ENCODE measurements around the gene ABHD16A. TPM values are rescaled to one million over a fixed set of nuclear protein-coding genes. Genes with fewer than 3 reads are reported as not detected.

ABHD16A gene
- total and polyA plus RNA-seq, 2 of the 13 experiments (the other 11 are each of a cell fraction or from before 2014, with no cell fraction given): 43.5 to 45.4 TPM

GRCh38 chr6:31729515-31729978 lies 26.4 kb upstream of the ABHD16A start (continued):
- peak; percentile 74; the same call in 1 of the 2 replicates for TF ChIP-seq ZNF609 (CRISPR knock-in tag; IDR thresholded peaks at IDR 0.05; ENCODE audit: borderline replicate concordance)
- TF ChIP-seq ZNF770 (CRISPR knock-in tag; IDR thresholded peaks at IDR 0.05): 0 out of 2 replicates have a peak, but pooled peaks have one; percentile 56
- no peak; the same call in 1 of the 2 replicates for TF ChIP-seq DMAP1 (CRISPR knock-in tag; IDR thresholded peaks at IDR 0.05)
- peak; percentile 72 for TF ChIP-seq ZNF614 (CRISPR knock-in tag; IDR thresholded peaks at IDR 0.05; ENCODE audit: borderline replicate concordance)
- no peak for TF ChIP-seq HMGA1 (CRISPR knock-in tag; conservative IDR thresholded peaks at IDR 0.05)
- no peak; the same call in 1 of the 2 replicates for TF ChIP-seq MAZ (IDR thresholded peaks at IDR 0.05; ENCODE audit: borderline replicate concordance, low read depth, low read length)
- TF ChIP-seq MAZ (CRISPR knock-in tag; IDR thresholded peaks at IDR 0.05; ENCODE audit: low read depth): no peak; the same call in 1 of the 2 replicates
- TF ChIP-seq PRDM15 (CRISPR knock-in tag; IDR thresholded peaks at IDR 0.05): peak; percentile 68
- peak; percentile 73 for TF ChIP-seq ZGPAT (CRISPR knock-in tag; IDR thresholded peaks at IDR 0.05)
- TF ChIP-seq ZNF678 (CRISPR knock-in tag; IDR thresholded peaks at IDR 0.05): no peak
- TF ChIP-seq ARID5B (CRISPR knock-in tag; IDR thresholded peaks at IDR 0.05): peak; percentile 40; the same call in 1 of the 2 replicates
- 0 out of 2 replicates have a peak, but pooled peaks have one; percentile 7 for TF ChIP-seq ZNF484 (CRISPR knock-in tag; IDR thresholded peaks at IDR 0.05; ENCODE audit: borderline replicate concordance, low read depth)
- no peak for TF ChIP-seq ZNF7 (CRISPR knock-in tag; IDR thresholded peaks at IDR 0.05)
